NCI-H524 (cell line): ENCODE measurements around the gene DISP3.

Experiments
- DNase-seq, 2 experiments: peaks; one replicate each; lab custom pipeline; 2025; lab: John Stamatoyannopoulos, UW

DISP3 gene

GRCh38 chr1:11514366-11514765 is 35.4 kb downstream of the DISP3 start:
- no peak for DNase-seq

DNA sequence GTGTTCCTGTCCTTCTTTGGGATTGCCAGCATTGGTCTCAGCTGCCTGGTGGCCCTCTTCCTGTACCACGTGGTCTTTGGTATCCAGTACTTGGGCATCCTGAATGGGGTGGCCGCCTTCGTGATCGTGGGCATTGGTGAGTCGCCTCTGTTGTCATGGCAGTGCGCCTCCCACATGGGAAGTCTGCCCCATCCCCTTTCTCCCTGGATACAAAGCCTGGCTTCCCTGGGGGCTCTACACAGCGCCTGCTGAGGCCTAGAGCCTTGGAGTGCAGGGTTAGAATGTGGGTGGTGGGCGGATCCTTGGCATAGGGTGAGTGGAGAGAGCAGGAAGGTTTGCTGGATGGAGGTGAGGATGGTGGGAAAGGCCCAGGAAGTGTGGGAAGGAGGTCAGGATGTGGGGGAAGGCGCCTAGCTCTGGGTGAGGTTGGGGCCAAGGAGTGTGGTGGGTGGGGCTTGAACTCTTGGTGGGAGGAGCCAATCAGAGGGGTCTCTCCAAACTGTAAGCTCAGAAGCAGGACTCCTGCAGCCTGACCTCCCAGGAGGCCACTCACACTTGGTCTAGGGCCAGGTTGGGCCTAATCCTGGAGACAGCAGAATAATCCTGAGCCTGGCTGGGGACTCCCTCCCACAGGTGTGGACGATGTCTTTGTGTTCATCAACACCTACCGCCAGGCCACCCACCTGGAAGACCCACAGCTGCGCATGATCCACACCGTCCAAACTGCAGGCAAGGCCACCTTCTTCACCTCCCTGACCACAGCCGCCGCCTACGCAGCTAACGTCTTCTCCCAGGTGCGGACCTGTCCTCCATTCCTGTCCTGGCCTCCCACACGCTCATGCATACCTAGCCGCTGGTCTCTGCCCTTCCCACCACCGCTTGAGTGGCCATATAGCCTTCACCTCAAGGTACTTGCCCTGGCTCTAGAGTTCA is 36.7 kb downstream of the DISP3 start:
- DNase-seq: no peak

- no peak for DNase-seq
Observed at GRCh38 chr1:11516961-11517635, 38.1 kb downstream of the DISP3 start.

GRCh38 chr1:11518016-11518701 is 39.2 kb downstream of the DISP3 start:
- no peak for DNase-seq

DNA sequence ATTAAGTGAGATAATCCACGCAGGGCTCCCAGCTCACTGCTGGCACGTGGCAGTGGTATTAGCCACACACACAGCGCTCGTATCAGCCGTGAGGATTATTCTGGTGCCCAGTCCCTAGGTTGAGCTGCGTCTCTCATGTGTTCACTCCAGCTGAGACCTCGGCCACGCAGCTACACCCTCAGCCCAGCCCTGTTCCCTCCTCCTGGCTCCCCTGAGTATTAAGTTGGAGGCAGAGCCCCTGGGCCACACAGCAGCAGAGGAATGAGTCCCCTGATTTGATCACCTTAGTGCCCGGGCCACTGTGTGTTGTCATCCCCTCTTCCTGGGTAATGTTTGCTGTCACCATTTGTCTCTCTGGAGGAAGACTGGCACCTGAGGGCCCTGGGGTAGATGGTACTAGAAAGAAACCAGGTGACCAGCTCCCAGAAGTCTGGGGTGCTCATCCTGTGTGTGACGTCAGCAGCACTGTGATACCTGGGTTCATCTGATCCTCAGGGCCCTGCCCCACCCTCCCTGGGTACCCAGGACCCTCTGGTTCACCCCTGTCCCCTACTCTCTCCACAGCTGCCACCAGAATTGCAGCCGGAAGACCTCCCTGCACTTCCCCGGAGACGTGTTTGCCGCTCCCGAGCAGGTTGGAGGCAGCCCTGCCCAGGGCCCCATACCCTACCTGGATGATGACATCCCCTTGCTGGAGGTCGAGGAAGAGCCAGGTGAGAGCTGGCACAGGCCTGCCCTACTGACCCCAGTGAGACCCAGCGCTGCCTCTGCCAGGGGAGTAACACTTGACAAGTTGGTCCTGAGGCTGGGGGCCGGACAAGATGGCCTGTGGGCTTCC is 40.1 kb downstream of the DISP3 start:
- no peak for DNase-seq

GRCh38 chr1:11519629-11520031 is 40.7 kb downstream of the DISP3 start:
- DNase-seq: no peak

GRCh38 chr1:11520531-11521233 is 41.7 kb downstream of the DISP3 start:
- no peak for DNase-seq

DNA sequence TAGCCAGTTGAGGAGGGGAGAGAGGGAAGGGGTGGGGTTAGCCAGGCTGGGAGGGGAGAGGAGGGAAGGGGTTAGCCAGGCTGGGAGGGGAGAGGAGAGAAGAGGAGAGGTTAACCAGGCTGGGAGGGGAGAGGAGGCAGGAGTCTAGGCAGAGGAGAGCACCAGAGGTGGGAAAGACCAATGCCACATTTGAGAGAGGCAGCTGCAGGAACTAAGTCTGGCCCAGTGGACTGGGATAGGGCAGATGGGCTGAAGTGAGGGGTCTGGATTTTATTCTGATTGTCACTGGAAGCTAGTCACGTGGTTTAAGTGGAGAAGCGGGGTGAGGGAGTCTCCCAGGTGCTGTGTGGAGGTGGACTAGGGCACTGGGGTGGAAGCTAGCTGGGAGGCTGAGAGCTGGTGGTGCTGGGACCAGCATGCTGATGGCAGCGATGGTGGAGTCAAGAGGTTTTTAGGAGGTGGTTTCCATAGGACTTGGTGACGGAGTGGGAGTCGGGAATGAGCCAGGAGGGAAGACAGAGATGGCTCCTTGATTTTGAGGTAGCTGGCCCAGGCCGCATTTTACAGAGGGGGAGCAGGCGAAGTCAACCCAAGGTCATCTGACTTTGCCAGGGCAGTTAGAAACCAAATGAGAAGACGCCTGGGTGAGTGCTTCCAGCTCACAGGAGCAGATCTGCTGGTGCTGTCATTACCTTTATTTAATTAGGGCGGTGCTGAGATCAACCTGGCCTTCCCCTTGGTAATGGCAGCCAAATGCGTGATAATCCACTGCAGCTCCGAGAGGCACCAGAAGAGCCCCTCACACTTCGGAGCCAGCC is 42.8 kb downstream of the DISP3 start:
- no peak for DNase-seq

DNA sequence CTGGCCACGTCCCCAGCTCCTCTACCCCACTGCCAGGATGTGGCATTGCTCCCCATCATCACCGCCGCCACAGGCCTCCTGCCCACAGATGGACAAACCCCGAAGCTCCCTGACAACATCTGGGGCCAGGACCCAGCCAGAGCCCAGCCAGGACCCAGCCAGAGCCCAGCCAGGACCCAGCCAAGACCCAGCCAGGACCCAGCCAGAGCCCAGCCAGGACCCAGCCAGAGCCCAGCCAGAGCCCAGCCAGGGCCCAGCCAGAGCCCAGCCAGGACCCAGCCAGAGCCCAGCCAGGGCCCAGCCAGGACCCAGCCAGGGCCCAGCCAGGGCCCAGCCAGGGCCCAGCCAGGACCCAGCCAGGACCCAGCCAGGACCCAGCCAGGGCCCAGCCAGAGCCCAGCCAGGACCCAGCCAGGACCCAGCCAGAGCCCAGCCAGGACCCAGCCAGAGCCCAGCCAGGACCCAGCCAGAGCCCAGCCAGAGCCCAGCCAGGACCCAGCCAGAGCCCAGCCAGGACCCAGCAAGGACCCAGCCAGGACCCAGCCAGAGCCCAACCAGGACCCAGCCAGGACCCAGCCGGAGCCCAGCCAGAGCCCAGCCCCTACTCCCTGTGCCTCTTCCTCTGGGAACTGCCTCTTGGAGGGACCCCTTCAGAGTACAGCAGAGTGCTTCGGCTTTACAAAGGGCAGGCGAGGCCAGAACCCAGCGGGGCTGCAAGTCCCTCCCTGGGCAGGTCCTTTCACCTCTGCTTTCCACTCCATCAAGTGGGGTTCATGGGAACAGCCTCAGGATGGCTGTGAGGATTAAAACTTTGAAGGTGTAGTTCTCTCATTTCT is 43.7 kb downstream of the DISP3 start:
- DNase-seq: no peak

DNA sequence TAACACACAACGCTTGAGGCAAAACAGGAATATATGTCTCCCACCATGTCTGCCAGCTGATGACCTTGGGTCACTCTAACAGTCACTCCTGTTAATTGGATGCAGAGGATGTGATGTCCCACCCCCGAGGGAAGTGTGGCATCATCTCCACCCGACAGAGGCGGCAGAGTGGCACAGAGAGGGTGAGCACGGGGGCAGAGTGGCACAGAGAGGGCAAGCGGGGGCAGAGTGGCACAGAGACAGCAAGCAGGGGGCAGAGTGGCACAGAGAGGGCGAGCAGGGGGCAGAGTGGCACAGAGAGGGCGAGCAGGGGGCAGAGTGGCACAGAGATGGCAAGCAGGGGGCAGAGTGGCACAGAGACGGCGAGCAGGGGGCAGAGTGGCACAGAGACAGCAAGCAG is 44.3 kb downstream of the DISP3 start:
- DNase-seq: no peak

DNA sequence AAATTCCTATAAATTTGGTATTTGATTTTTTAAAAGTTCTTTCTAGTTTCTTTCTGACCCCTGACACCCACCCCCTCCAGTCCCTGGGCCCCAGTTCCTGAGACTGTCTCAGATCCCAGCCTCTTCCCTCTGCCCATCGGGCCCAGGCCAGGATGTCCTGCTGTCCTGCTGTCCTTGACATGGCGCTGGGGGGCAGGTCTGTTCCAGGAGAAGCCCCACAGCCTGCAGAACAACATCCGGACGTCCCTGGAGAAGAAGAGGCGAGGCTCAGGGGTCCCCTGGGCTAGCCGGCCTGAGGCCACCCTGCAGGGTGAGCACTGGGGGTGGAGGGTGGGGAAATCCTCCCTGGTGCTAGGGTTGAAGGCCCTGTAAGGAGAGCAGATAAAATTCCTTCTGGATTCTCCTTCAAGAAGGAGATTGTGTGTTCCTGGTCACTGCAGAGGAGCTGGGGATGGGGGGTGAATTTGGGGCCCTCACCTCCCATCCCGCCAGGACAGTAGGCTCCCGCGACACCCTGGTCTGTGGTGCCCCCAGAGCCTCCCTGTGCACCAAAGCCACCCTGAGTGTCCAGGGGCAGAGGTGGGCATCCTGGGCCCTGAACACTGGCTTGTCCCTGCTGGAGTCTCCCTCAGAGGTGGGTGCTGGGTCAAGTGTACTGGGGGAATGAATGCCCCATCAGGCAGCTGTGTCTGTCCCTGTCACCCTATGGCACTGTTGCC is 45.0 kb downstream of the DISP3 start:
- DNase-seq: no peak

DNA sequence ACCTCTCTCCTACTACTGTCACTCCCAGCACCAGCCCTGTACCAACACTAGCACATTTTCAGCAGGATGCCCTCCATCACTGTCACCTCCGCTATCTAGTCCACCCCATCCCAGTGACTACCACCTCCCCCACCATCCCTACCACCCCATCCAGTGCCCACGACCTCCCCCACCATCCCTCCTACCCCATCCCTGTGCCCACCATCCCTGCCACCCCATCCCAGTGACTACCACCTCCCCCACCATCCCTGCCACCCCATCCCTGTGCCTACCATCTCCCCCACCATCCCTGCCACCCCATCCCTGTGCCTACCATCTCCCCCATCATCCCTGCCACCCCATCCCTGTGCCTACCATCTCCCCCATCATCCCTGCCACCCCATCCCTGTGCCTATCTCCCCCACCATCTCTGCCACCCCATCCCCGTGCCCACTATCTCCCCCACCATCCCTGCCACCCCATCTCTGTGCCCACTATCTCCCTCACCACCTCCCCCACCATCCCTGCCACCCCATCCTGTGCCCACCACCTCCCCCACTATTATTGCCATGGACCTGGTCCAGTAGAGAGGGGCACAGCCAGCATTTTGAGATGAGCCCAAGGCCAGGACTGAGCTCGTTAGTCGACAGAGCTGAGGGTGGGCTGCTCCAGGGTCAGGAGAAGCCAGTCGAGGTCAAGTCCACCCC is 45.7 kb downstream of the DISP3 start:
- DNase-seq: no peak

DNA sequence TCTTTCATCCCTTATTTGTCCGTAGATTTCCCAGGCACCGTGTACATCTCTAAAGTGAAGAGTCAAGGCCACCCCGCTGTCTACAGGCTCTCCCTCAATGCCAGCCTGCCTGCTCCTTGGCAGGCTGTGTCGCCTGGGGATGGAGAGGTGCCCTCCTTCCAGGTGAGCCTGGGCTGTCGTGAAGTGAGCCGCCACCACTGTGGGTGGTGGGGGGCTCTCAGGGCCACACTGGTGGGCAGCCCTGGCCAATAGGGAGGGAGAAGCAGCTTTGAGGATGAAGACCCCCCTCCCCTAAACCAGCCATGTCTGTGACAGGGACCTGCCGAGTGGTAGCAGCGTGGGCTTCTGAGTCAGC is 46.2 kb downstream of the DISP3 start:
- DNase-seq: no peak

DNA sequence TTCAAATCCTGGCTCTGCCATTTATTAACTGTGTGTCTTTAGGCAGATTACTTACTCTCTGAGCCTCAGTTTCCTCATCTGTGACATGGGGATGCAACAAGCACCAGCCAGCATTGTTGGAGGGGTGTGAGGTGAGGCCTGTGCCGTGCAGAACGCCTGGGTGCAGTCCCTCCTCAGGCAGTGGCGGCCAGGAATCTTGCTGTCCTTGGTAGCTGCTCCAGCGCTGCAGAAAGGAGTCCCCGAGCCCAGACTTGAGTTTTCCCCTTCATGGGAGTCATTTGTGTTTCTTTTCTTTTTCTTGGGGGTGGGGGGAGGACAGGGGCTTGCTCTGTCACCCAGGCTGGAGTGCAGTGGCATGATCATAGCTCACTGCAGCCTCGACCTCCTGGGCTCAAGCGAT is 46.6 kb downstream of the DISP3 start:
- no peak for DNase-seq

DNA sequence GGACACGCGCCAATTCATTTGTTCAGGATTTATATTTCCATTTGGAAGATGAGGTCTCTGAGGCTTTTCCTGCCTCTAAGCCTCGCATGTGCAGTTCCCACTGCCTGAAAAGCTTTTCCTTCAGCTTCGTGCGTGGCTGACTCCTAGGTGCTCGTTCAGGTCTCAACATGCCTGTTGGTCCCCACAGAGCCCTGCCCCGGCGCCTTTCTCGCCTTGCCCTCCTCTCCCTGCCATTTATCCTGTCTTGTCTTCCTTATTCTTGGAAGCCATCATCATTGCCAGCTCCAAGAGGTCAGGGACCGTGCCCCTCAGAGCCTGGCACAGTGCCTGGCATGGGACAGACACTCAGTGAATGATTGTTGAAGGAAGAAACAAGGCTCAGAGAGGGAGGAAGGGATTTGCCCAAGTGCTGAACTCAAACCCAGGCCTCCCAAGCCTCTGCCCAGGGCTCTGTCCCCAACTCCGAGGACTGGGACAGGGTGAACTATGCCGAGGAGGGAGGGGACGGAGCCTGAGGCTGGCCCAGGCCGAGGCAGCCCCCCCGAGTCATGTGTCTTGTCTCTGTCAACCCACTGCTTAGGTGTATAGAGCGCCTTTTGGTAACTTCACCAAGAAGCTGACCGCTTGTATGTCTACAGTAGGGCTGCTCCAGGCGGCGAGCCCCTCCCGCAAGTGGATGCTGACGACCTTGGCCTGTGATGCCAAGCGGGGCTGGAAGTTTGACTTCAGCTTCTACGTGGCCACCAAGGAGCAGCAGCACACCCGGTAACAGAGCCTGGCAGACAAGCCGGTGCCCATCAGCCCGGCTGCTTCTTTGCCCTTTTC is 47.3 kb downstream of the DISP3 start:
- DNase-seq: no peak

DNA sequence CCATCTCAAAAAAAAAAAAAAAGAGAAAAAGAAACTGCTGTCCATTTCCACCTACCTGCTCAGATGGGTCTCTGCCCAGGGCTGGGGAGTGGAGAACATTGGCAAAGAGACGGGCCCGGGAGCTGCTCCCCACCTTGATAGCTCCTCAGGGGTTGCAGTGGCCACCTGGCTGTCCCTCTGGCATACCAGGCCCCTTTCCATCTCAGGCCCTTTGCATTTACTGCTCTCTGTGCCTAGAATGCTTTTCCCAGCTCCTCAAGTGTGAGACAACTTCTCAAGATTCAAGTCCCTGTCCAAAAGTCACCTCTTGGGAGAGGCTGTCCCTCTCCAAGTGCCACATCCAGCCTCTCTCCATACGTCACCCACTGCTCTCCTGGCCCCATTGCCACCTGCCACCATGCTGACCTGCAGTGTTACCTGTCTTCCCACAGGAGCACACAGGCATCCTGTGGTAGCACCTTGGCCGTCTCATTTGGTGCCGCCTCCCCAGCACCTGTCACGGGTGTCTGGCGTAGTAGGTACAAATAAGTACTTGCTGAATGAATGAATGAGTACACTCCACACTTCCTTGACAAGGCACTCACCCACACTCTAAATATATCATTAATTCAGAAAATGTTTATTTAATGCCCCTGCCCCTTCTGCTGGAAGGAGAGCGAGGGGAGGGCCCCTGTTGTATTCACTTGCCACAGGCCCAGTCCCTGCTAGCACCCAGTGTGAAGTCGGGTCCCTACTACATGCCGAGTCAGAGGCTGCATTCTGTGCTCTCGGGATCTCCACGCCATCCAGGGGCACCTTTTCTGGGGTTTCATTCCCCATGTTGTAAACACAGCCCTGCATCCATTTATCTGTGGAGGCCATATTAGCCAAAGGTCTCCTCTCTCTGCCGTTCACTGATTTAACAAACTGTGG is 48.8 kb downstream of the DISP3 start:
- no peak for DNase-seq
